H9 (cell line): Measurements from ENCODE around the gene HHIP. TPM values are rescaled to one million over a fixed set of nuclear protein-coding genes. Genes with fewer than 3 reads are reported as not detected.

ENCODE experiments used
- DNase-seq: peaks from one replicate; pipeline ENCODE4 v3.0.0-alpha.2; 2017
- H2AFZ ChIP-seq: one replicate; pipeline ENCODE4 v1.6.1; 2013; ENCODE audit warnings: mild to moderate bottlenecking, low read length, control low read depth, moderate library complexity
- H2AK5ac ChIP-seq: 2 replicates; pipeline ENCODE4 v1.6.1; 2013; ENCODE audit warnings: low read length, control low read depth, mixed read lengths; ENCODE audit not compliant: insufficient read length
- H2BK120ac ChIP-seq: one replicate; pipeline ENCODE4 v1.6.1; 2013; ENCODE audit warnings: low read depth, mild to moderate bottlenecking, low read length, control low read depth, inconsistent platforms; ENCODE audit not compliant: poor library complexity, severe bottlenecking
- H2BK12ac ChIP-seq: 2 replicates; pipeline ENCODE4 v1.6.1; 2013; ENCODE audit warnings: low read length, control low read depth, mixed read lengths, low read depth; ENCODE audit not compliant: insufficient read length
- H2BK15ac ChIP-seq: 2 replicates; pipeline ENCODE4 v1.6.1; 2013; ENCODE audit warnings: low read depth, low read length, control low read depth
- H2BK20ac ChIP-seq: one replicate; pipeline ENCODE4 v1.6.1; 2013; ENCODE audit warnings: low read depth, mild to moderate bottlenecking, low read length, control low read depth, inconsistent platforms; ENCODE audit not compliant: poor library complexity, severe bottlenecking
- H2BK5ac ChIP-seq: 2 replicates; pipeline ENCODE4 v1.6.1; 2013; ENCODE audit warnings: low read length, control low read depth, mixed read lengths; ENCODE audit not compliant: insufficient read length
- H3K14ac ChIP-seq: 2 replicates; pipeline ENCODE4 v1.6.1; 2013; ENCODE audit warnings: low read length, control low read depth; ENCODE audit not compliant: insufficient read depth
- H3K18ac ChIP-seq: 2 replicates; pipeline ENCODE4 v1.6.1; 2013; ENCODE audit warnings: low read depth, mild to moderate bottlenecking, mixed read lengths, low read length, control low read depth; ENCODE audit not compliant: insufficient read length
- H3K23ac ChIP-seq: 2 replicates; pipeline ENCODE4 v1.6.1; 2013; ENCODE audit warnings: low read length, control low read depth, mixed read lengths, low read depth; ENCODE audit not compliant: insufficient read length
- H3K23me2 ChIP-seq: 2 replicates; pipeline ENCODE4 v1.6.1; 2013; ENCODE audit warnings: low read depth, mild to moderate bottlenecking, mixed read lengths, low read length, control low read depth; ENCODE audit not compliant: insufficient read length, poor library complexity, severe bottlenecking
- H3K27ac ChIP-seq: 2 replicates; pipeline ENCODE4 v1.5.1; 2013; ENCODE audit warnings: low read length, control low read depth, mixed read lengths, low read depth; ENCODE audit not compliant: insufficient read length
- H3K27me3 ChIP-seq: 2 replicates; pipeline ENCODE4 v1.6.1; 2013; ENCODE audit warnings: low read length, control low read depth, inconsistent platforms; ENCODE audit not compliant: insufficient read depth
- H3K4ac ChIP-seq: 2 replicates; pipeline ENCODE4 v1.6.1; 2013; ENCODE audit warnings: low read depth, mild to moderate bottlenecking, control low read depth, inconsistent platforms, low read length, moderate library complexity
- H3K4me1 ChIP-seq: 2 replicates; pipeline ENCODE4 v1.6.1; 2013; ENCODE audit warnings: low read length, control low read depth, inconsistent platforms; ENCODE audit not compliant: insufficient read depth
- H3K4me2 ChIP-seq: 2 replicates; pipeline ENCODE4 v1.6.1; 2013; ENCODE audit warnings: low read length, control low read depth, mixed read lengths; ENCODE audit not compliant: insufficient read length, insufficient read depth
- H3K56ac ChIP-seq: 2 replicates; pipeline ENCODE4 v1.6.1; 2013; ENCODE audit warnings: low read depth, mild to moderate bottlenecking, mixed read lengths, low read length, control low read depth; ENCODE audit not compliant: insufficient read length
- H3K79me1 ChIP-seq: 2 replicates; pipeline ENCODE4 v1.6.1; 2013; ENCODE audit warnings: low read depth, mild to moderate bottlenecking, moderate library complexity, low read length, control low read depth, inconsistent platforms; ENCODE audit not compliant: insufficient read depth, poor library complexity, severe bottlenecking
- H3K79me2 ChIP-seq: 2 replicates; pipeline ENCODE4 v1.6.1; 2013; ENCODE audit warnings: low read length, control low read depth, inconsistent platforms; ENCODE audit not compliant: insufficient read depth
- H3K9ac ChIP-seq: 2 replicates; pipeline ENCODE4 v1.6.1; 2013; ENCODE audit warnings: low read length, control low read depth, mixed read lengths; ENCODE audit not compliant: insufficient read length; ENCODE audit errors: extremely low read depth
- H3K9me3 ChIP-seq: one replicate; pipeline ENCODE4 v1.6.1; 2013; ENCODE audit warnings: low read depth, low read length, inconsistent platforms; ENCODE audit not compliant: control insufficient read depth
- H3T11ph ChIP-seq: one replicate; pipeline ENCODE4 v1.6.1; 2013; ENCODE audit warnings: mild to moderate bottlenecking, low read length, control low read depth, inconsistent platforms
- H4K20me1 ChIP-seq: one replicate; pipeline ENCODE4 v1.6.1; 2013; ENCODE audit not compliant: control insufficient read depth, insufficient read length, insufficient read depth
- H4K5ac ChIP-seq: 2 replicates; pipeline ENCODE4 v1.6.1; 2013; ENCODE audit warnings: low read depth, mild to moderate bottlenecking, mixed read lengths, low read length, control low read depth; ENCODE audit not compliant: insufficient read length
- H4K8ac ChIP-seq: replicated peaks from 2 replicates; pipeline ENCODE4 v1.6.1; 2013; ENCODE audit warnings: low read length, control low read depth, mixed read lengths, low read depth; ENCODE audit not compliant: insufficient read length
- H4K91ac ChIP-seq: 2 replicates; pipeline ENCODE4 v1.6.1; 2013; ENCODE audit warnings: low read depth, mild to moderate bottlenecking, moderate library complexity, mixed read lengths, low read length, control low read depth; ENCODE audit not compliant: insufficient read length
- H3K27ac Mint-ChIP-seq, 3 experiments: 2 replicates in 2 of 3; 3 replicates in 1 of 3; pipeline ENCODE4 v1.8.0; 2020 to 2021; ENCODE audit warnings: mixed read lengths in 3 of 3, mild to moderate bottlenecking in 1 of 3, moderate library complexity in 1 of 3
- H3K27me3 Mint-ChIP-seq: 2 replicates; pipeline ENCODE4 v1.8.0; 2021; ENCODE audit warnings: low read depth, mild to moderate bottlenecking, moderate library complexity, mixed read lengths
- H3K36me3 Mint-ChIP-seq, 3 experiments: 2 replicates in 2 of 3; 3 replicates in 1 of 3; pipeline ENCODE4 v1.8.0; 2020 to 2021; ENCODE audit warnings: low read depth in 3 of 3, mixed read lengths in 3 of 3; ENCODE audit not compliant: insufficient read depth in 1 of 3
- H3K4me1 Mint-ChIP-seq, 2 experiments: 2 replicates each; pipeline ENCODE4 v1.8.0; 2020; ENCODE audit warnings: mixed read lengths in 2 of 2
- H3K4me3 Mint-ChIP-seq, 2 experiments: 2 replicates in 1 of 2; 3 replicates in 1 of 2; pipeline ENCODE4 v1.8.0; 2020 to 2021; ENCODE audit warnings: mild to moderate bottlenecking in 2 of 2, mixed read lengths in 2 of 2, moderate library complexity in 1 of 2
- H3K9me3 Mint-ChIP-seq, 2 experiments: 2 replicates in 1 of 2; 3 replicates in 1 of 2; pipeline ENCODE4 v1.8.0; 2020; ENCODE audit warnings: mild to moderate bottlenecking in 2 of 2, mixed read lengths in 2 of 2, moderate library complexity in 1 of 2
- CTCF ChIP-seq: fragments of 200-600 bp; sonication (generic); conservative IDR thresholded peaks from 3 replicates; pipeline ENCODE4 v1.8.0; 2021; ENCODE audit warnings: antibody characterized with exemption, mild to moderate bottlenecking
- WGBS: extraction: QIAGEN DNeasy Blood & Tissue Kit; methylation state at CpG from one replicate; pipeline ENCODE4 v1.1.7; 2013; ENCODE audit warnings: missing lambda C conversion rate, low lambda C conversion rate, mixed read lengths; ENCODE audit not compliant: insufficient read length; ENCODE audit errors: extremely low coverage; 5-methylcytosine and 5-hydroxymethylcytosine counted together
- total RNA-seq: library from RNA; stranded (reverse); gene quantifications from 2 replicates; pipeline ENCODE4 v1.2.1, GENCODE V29; 2021

HHIP gene
- total RNA-seq, 1 experiment from 2014 or later = 3.8 TPM

GRCh38 chr4:144750348-144750747, 104.4 kb downstream of the HHIP start:
- Histone ChIP-seq H2AFZ (no peak overlapping the region), H3K18ac (no peak overlapping the region), H2BK12ac (no peak overlapping the region), H3K56ac (no peak overlapping the region), H4K5ac (no peak overlapping the region), H2BK20ac (no peak overlapping the region), H3K79me2 (no peaks in the 10 kb centered on the region), H3K27me3 (no peaks in the 10 kb centered on the region), H3K23ac (no peak overlapping the region), H3T11ph (no peak overlapping the region), H2BK5ac (no peak overlapping the region), H3K14ac (no peak overlapping the region), H3K4me1 (no peaks in the 10 kb centered on the region), H4K20me1 (no peaks in the 10 kb centered on the region), H4K8ac (no peak overlapping the region), H2AK5ac (no peak overlapping the region), H3K4ac (no peak overlapping the region), H3K27ac (no peak overlapping the region), H3K79me1 (no peaks in the 10 kb centered on the region), H2BK120ac (no peak overlapping the region), H3K4me2 (no peak overlapping the region), H4K91ac (no peak overlapping the region), H3K23me2 (no peaks in the 10 kb centered on the region), H3K9me3 (no peaks in the 10 kb centered on the region), H2BK15ac (no peak overlapping the region), H3K9ac (no peak overlapping the region)
- WGBS = no CpG with 5 or more reads among the region's 2 CpGs
- DNase-seq = no peak
- Mint-ChIP-seq H3K4me1 (no peaks in the 10 kb centered on the region), H3K36me3 (0 out of 7 replicates have a peak, but pooled peaks cover 0 to 4% (median 0%) of the 10 kb centered on the region in 3 experiments), H3K4me3 (no peak overlapping the region), H3K9me3 (no peaks in the 10 kb centered on the region), H3K27me3 (peaks cover 1% of the 10 kb centered on the region; the same call in 1 of the 2 replicates), H3K27ac (no peak overlapping the region)
- TF ChIP-seq CTCF = no peak
